IPS-20b (cell line): ENCODE measurements around the gene TMEM79.

Source experiments
- H3K27ac ChIP-seq: one replicate; pipeline ENCODE4 v1.5.1; 2013; ENCODE audit warnings: low read length
- H3K27me3 ChIP-seq: 2 replicates; pipeline ENCODE4 v1.6.1; 2013; ENCODE audit warnings: mild to moderate bottlenecking, low read length, inconsistent platforms; ENCODE audit not compliant: insufficient read depth
- H3K36me3 ChIP-seq: 2 replicates; pipeline ENCODE4 v1.6.1; 2013; ENCODE audit warnings: low read depth, mild to moderate bottlenecking, inconsistent platforms, low read length, moderate library complexity; ENCODE audit not compliant: insufficient read depth
- H3K4me1 ChIP-seq: 2 replicates; pipeline ENCODE4 v1.6.1; 2013; ENCODE audit warnings: mild to moderate bottlenecking, control low read depth, inconsistent platforms, low read length, moderate library complexity; ENCODE audit not compliant: insufficient read depth
- H3K4me3 ChIP-seq: 2 replicates; pipeline ENCODE4 v1.5.1; 2013; ENCODE audit warnings: mild to moderate bottlenecking, low read length, inconsistent platforms
- H3K9ac ChIP-seq: 2 replicates; pipeline ENCODE4 v1.6.1; 2013; ENCODE audit warnings: low read depth, mild to moderate bottlenecking, inconsistent platforms, low read length, moderate library complexity
- H3K9me3 ChIP-seq: 2 replicates; pipeline ENCODE4 v1.6.1; 2013; ENCODE audit warnings: mild to moderate bottlenecking, low read depth, low read length, inconsistent platforms; ENCODE audit not compliant: insufficient read depth

Gene TMEM79

DNA sequence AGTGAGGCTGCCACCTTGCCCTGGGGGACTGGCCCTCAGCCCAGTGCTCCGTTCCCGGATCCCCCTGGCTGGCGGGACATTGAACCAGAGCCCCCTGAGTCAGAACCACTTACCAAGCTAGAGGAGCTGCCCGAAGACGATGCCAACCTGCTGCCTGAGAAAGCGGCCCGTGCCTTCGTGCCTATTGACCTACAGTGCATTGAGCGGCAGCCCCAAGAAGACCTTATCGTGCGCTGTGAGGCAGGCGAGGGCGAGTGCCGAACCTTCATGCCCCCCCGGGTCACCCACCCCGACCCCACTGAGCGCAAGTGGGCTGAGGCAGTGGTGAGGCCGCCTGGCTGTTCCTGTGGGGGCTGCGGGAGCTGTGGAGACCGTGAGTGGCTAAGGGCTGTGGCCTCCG is 1.3 kb downstream of the TMEM79 start:
- Histone ChIP-seq H3K27ac (no peak overlapping the region), H3K4me3 (no peak overlapping the region)

DNA sequence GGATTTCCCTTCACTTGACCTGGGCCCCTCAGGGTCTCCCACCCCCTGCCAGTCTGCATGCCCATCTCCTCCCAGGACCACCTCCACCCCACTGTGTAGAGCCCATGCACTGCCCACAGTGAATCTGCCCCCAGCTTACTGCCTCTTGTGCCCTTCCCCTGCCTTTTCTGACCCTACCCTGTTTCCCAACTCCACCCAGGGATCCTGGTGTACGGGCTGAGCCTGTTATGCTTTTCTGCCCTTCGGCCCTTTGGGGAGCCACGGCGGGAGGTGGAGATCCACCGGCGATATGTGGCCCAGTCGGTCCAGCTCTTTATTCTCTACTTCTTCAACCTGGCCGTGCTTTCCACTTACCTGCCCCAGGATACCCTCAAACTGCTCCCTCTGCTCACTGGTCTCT is 1.9 kb downstream of the TMEM79 start:
- 0 out of 2 replicates have a peak, but pooled peaks cover 6% of the 10 kb centered on the region for H3K36me3 ChIP-seq
- no peaks in the 10 kb centered on the region for H3K9me3 ChIP-seq
- no peaks in the 10 kb centered on the region for H3K27me3 ChIP-seq
- H3K4me3 ChIP-seq = no peak overlapping the region
- peaks cover 12% of the 10 kb centered on the region for H3K4me1 ChIP-seq
- H3K9ac ChIP-seq = no peak overlapping the region
- H3K27ac ChIP-seq = no peak overlapping the region

More for the DNA sequence above, 1.3 kb downstream of the TMEM79 start:
- H3K27me3 ChIP-seq = no peaks in the 10 kb centered on the region
- H3K9me3 ChIP-seq = no peaks in the 10 kb centered on the region
- H3K9ac ChIP-seq = no peak overlapping the region
- 0 out of 2 replicates have a peak, but pooled peaks cover 8% of the 10 kb centered on the region for H3K36me3 ChIP-seq
- peaks cover 14% of the 10 kb centered on the region for H3K4me1 ChIP-seq

DNA sequence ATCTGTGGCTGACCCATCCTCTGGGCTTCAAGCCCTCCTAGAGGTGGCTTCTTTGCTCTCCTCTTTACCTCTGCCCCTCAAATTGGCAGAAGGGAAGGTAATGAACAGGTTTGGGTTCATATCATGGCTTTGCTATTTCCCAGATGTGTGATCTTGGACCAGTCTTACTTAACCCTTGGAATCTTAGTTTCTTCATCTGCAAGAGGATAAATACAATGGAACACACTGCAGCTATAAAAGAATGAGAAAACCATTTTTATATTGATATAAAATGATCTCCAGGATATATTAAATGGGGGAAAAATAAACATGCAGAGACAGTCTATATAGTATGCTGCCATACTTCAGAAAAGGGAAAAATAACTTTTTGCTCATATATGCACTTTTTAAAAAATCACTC is 5.7 kb downstream of the TMEM79 start:
- Histone ChIP-seq H3K9me3 (no peaks in the 10 kb centered on the region), H3K9ac (no peak overlapping the region), H3K4me3 (no peak overlapping the region), H3K27ac (no peak overlapping the region), H3K36me3 (peaks cover 9% of the 10 kb centered on the region; the same call in 1 of the 2 replicates), H3K4me1 (peaks cover 4% of the 10 kb centered on the region; the same call in 1 of the 2 replicates), H3K27me3 (no peaks in the 10 kb centered on the region)

DNA sequence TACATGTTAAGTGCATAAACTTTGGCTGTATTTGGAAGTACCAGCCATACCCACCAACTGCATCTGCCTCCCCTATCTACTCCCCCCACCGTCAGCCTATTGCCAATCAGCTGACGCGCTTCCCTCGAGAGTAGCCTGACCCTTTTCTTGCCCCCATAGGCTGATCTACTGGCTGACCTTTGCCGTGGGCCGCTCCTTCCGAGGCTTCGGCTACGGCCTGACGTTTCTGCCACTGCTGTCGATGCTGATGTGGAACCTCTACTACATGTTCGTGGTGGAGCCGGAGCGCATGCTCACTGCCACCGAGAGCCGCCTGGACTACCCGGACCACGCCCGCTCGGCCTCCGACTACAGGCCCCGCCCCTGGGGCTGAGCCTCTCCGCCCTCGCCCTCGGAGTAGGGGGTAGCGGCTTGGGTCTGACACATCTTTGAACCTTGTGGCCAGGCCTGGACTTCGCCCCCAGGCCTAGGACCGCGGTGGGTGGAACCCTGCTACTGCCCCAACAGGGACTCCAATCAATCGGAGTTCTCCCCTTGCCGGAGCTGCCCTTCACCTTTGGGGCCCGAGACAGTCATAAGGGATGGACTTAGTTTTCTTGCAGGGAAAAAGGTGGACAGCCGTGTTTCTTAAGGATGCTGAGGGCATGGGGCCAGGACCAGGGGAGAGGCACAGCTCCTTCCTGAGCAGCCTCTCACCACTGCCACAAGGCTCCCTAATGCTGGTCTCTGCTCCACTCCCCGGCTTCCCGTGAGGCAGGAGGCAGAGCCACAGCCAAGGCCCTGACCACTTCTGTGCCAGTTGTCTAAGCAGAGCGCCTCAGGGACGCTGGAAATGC is 7.3 kb downstream of the TMEM79 start:
- no peaks in the 10 kb centered on the region for H3K9me3 ChIP-seq
- H3K4me3 ChIP-seq = peak overlapping the region; percentile 86
- H3K27ac ChIP-seq = peak overlapping the region; percentile 28
- no peaks in the 10 kb centered on the region for H3K27me3 ChIP-seq
- H3K9ac ChIP-seq = peak overlapping the region; percentile 76
- H3K4me1 ChIP-seq = peaks cover 4% of the 10 kb centered on the region; the same call in 1 of the 2 replicates
- peaks cover 9% of the 10 kb centered on the region; the same call in 1 of the 2 replicates for H3K36me3 ChIP-seq

DNA sequence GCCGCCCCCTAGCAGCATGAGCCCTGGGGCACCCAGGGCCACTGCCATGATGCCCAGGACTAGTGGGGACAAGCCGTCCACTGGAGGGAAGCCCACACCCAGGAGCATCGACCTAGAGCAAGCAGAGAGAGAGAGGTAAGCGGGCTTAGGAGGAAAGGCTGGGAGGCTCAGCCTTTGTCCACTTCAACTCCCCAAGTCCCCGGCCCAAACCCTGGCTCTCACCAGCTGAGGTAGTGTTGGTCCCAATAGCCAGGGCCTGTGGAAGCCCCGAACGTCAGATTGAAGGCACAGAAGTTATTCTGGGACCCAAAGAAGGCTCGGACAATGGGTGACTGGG is 8.9 kb downstream of the TMEM79 start:
- Histone ChIP-seq H3K4me1 (peaks cover 4% of the 10 kb centered on the region; the same call in 1 of the 2 replicates), H3K27me3 (no peaks in the 10 kb centered on the region), H3K9ac (no peak overlapping the region), H3K9me3 (no peaks in the 10 kb centered on the region), H3K27ac (no peak overlapping the region), H3K36me3 (peaks cover 9% of the 10 kb centered on the region; the same call in 1 of the 2 replicates), H3K4me3 (no peak overlapping the region)

DNA sequence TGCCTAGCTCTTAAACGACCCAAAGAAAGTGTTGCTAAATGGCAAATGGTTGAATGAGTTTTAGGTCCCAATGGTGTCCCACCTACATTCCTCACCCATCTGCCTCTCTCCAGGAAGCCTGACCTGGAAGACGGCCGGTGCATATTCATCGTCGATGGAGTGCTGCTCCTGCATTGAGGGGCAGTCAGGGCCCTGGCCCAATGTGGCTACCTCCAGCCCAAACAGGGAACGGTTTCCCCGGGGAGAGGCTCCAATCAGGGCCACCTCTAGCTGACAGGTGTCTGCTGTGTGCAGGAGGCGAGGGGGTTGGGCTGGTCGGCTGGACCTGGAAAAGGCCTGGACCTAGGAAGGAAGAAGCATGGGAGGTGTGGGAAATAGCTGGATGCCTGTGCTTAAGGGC is 9.8 kb downstream of the TMEM79 start:
- Histone ChIP-seq H3K9me3 (no peaks in the 10 kb centered on the region), H3K4me1 (peaks cover 4% of the 10 kb centered on the region; the same call in 1 of the 2 replicates), H3K9ac (no peak overlapping the region), H3K4me3 (no peak overlapping the region), H3K27me3 (no peaks in the 10 kb centered on the region), H3K27ac (no peak overlapping the region), H3K36me3 (peaks cover 5% of the 10 kb centered on the region; the same call in 1 of the 2 replicates)

DNA sequence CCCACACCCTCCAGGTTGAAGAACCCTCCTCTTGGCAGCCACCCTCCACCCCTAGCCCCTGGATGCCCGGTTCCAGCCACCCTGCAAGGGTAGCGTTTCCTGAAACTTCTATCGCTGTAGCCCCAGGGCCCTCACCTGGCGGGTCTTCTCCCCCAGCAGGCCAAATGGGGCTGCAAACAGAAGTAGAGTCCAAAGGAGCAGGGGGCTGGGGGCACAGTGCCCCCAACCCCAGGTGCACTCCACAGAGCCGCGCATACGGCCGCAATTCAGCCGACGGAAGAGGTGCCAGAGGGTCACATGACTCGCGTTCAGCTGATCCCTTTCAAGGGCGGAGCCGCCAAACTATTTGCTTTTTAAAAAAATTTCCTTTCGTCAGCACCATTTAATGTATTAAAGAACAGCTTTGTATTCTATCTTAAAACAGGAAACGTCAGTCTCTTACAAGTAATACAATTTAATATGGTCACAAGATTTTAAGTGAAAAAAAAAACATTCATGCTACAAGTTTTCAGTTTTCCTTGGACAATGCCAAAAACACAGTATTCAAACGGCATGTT is 11.3 kb downstream of the TMEM79 start, which contains the start of gene GLMP:
TSS of gene GLMP (minus strand) at position 289 of the 557 bp plus-strand sequence. CDS start at position 255, 34 bp downstream.
- Histone ChIP-seq H3K9ac (peak within 1 kb of the TSS; percentile 81), H3K27me3 (no peaks in the 10 kb centered on the region), H3K4me1 (peaks cover 4% of the 10 kb centered on the region; the same call in 1 of the 2 replicates), H3K27ac (no peak within 1 kb of the TSS), H3K4me3 (peak within 1 kb of the TSS; percentile 82), H3K9me3 (no peaks in the 10 kb centered on the region), H3K36me3 (peaks cover 4% of the 10 kb centered on the region; the same call in 1 of the 2 replicates)

DNA sequence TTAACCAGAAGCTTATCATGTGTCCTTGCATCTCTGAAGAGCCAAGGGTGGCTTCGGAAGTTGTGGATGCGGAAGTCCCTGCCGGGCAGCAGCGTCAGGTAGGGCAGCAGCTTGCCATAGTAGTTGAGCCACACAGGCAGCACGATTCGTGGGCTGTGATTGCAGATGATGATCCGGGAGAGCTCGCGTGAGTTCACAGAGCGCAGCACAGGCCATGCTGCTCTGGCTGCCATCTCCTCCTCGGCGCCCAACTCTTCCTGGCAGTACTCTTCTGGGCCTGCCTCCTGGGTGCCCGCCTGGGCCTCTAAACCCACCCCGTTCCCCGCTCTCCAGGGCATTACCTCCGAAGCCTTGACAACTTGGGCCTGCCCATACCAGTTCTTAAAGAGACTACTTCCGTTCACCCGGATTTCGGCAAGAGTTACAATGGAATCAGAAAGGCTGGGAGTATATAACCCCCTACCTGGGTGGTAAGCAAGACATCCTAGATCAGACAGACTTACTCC is 14.8 kb downstream of the TMEM79 start, which contains the start of gene VHLL:
TSS of gene VHLL (minus strand) at position 456 of the 506 bp plus-strand sequence. CDS start at position 338, 118 bp downstream.
- Histone ChIP-seq H3K27me3 (no peaks in the 10 kb centered on the region), H3K27ac (no peak within 1 kb of the TSS), H3K9me3 (no peaks in the 10 kb centered on the region), H3K4me1 (no peaks in the 10 kb centered on the region; the same call in 1 of the 2 replicates), H3K9ac (no peak within 1 kb of the TSS), H3K36me3 (peaks cover under 1% of the 10 kb centered on the region; the same call in 1 of the 2 replicates), H3K4me3 (no peak within 1 kb of the TSS)

DNA sequence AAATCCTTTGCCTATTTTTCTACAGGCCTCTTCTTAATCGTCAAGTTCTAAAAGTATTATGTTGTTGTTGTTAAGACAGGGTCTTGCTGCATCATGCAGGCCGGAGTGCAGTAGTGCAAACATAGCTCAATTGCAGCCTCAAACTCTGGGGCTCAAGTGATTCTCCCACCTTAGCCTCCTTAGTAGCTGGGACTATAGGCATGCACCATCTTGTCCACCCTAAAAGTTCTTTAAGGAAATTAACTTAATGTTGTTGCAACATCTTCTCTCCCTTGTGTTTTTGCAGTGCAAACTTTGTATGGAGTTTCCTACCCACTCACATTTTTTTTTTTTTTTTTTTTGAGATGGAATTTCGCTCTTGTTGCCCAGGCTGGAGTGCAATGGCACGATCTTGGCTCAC is 19.1 kb downstream of the TMEM79 start:
- H3K4me3 ChIP-seq = no peak overlapping the region
- H3K9me3 ChIP-seq = no peaks in the 10 kb centered on the region
- H3K36me3 ChIP-seq = peaks cover 29% of the 10 kb centered on the region
- no peak overlapping the region for H3K9ac ChIP-seq
- H3K27me3 ChIP-seq = no peaks in the 10 kb centered on the region
- H3K4me1 ChIP-seq = no peaks in the 10 kb centered on the region
- H3K27ac ChIP-seq = no peak overlapping the region

DNA sequence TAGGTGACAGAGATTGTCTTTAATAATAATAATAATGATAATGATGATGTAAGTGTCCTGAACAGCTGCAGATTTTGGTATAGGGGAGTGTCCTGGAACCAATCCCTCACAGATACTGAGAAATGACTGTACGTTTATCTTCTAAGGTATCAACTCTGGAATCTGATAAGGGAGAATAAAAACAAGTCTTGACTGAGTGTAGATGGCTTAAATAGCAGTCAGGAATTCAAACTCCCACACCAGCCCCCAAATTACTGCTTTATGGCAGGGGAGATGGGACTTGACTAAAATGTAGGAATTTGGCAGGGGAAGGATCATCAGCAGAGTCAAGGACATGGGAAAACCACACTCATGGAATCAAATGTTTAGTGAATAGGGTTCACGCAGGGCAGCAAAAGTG is 21.1 kb downstream of the TMEM79 start:
- Histone ChIP-seq H3K27me3 (no peaks in the 10 kb centered on the region), H3K4me1 (no peaks in the 10 kb centered on the region), H3K4me3 (no peak overlapping the region), H3K9me3 (no peaks in the 10 kb centered on the region), H3K9ac (no peak overlapping the region), H3K27ac (no peak overlapping the region), H3K36me3 (peaks cover 49% of the 10 kb centered on the region)

DNA sequence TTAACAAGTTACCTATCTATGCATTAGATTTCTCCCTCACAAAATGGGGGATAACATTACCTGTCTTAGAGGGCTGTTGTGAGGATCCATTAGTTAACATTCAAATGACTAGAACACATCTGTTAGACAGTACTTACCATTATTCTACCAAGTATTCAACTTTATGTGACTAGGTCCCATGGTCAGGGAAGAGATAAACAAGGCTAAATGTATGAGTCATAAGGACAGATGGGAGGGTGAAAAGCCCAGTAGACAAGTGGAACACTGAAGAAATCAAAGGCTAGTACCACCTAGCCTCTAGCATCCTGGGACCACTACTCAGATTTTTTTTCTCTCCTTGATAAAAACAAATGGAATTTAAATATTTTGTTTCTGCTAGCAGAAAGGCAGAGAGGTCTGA is 24.0 kb downstream of the TMEM79 start:
- Histone ChIP-seq H3K27me3 (no peaks in the 10 kb centered on the region), H3K27ac (no peak overlapping the region), H3K36me3 (peaks cover 78% of the 10 kb centered on the region), H3K4me3 (no peak overlapping the region), H3K9ac (no peak overlapping the region), H3K4me1 (no peaks in the 10 kb centered on the region), H3K9me3 (no peaks in the 10 kb centered on the region)
